NB4 (cell line): ENCODE data around the gene SPON1.

Experiments used
- TF ChIP-seq, protein P1 (sequence below): IDR thresholded peaks from one replicate; pipeline ENCODE4 v1.5.1; 2012; ENCODE audit warnings: low read depth, low read length
- TF ChIP-seq, protein P2 (sequence below): IDR thresholded peaks from 2 replicates; pipeline ENCODE4 v1.6.1; 2011; ENCODE audit warnings: low read depth, low read length

DNA sequence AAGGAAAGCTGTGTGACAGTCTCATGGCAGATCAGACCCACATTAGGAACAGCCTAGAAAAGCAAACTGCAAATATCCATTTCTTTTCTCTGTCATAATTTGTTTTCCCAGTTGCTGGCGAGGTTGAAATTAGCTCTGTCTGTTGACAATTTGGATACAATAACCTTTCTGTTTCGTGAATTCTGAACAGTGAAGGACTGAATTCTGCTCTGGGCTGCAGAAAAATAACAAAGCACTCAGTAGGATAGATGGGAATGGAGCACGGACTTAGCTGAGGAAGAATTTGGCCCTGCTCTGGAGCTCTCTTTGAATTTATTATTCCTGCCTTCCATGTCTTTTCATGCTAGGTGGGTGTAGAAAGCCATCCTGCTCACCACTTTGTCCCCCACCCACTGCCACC lies 256.2 kb downstream of the SPON1 start:
- TF ChIP-seq, protein P1, sequence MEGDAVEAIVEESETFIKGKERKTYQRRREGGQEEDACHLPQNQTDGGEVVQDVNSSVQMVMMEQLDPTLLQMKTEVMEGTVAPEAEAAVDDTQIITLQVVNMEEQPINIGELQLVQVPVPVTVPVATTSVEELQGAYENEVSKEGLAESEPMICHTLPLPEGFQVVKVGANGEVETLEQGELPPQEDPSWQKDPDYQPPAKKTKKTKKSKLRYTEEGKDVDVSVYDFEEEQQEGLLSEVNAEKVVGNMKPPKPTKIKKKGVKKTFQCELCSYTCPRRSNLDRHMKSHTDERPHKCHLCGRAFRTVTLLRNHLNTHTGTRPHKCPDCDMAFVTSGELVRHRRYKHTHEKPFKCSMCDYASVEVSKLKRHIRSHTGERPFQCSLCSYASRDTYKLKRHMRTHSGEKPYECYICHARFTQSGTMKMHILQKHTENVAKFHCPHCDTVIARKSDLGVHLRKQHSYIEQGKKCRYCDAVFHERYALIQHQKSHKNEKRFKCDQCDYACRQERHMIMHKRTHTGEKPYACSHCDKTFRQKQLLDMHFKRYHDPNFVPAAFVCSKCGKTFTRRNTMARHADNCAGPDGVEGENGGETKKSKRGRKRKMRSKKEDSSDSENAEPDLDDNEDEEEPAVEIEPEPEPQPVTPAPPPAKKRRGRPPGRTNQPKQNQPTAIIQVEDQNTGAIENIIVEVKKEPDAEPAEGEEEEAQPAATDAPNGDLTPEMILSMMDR, result no peak
- TF ChIP-seq, protein P2, sequence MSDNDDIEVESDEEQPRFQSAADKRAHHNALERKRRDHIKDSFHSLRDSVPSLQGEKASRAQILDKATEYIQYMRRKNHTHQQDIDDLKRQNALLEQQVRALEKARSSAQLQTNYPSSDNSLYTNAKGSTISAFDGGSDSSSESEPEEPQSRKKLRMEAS, result no peak
